ENCODE data around the gene RPS3. TPM values are rescaled to one million over a fixed set of nuclear protein-coding genes. Genes with fewer than 3 reads are reported as not detected.

RPS3 gene
- polyA plus RNA-seq, 2 of the 4 experiments (the other 2 are of a cell fraction), result 3,468 to 3,544 TPM

- no peak for FAIRE-seq
- 0 out of 6 replicates have a peak, but pooled peaks of 1 of the 2 experiments have one; percentile 7 for ATAC-seq
- Histone ChIP-seq H3K27ac (no peak overlapping the region; a peak in 1 of 6 replicates), H3K4me3 (no peak overlapping the region), H3K4me1 (peaks cover 10% of the 10 kb centered on the region; the same call in 2 of the 3 replicates), H3K9me3 (no peaks in the 10 kb centered on the region), H3K4me2 (no peak overlapping the region)
- TF ChIP-seq FOSL2 (IDR thresholded peaks at IDR 0.05) (no peak), FOSL2 (CRISPR knock-in tag; IDR thresholded peaks at IDR 0.05) (no peak), CBX2 (IDR thresholded peaks at IDR 0.05; ENCODE audit: borderline replicate concordance, low read depth) (no peak), FOXS1 (CRISPR knock-in tag; IDR thresholded peaks at IDR 0.05) (no peak), KDM5A (IDR thresholded peaks at IDR 0.05) (no peak), HOXB13 (CRISPR knock-in tag; IDR thresholded peaks at IDR 0.05; ENCODE audit: low read depth) (no peak), ZFP36 (IDR thresholded peaks at IDR 0.05; ENCODE audit: borderline replicate concordance, partially characterized antibody) (no peak), EP300 (IDR thresholded peaks at IDR 0.05) (no peak), HEYL (CRISPR knock-in tag; IDR thresholded peaks at IDR 0.05) (no peak), EHF (CRISPR knock-in tag; IDR thresholded peaks at IDR 0.05) (no peak), CBX8 (IDR thresholded peaks at IDR 0.05) (no peak)
- no peak for DNase-seq (ENCODE audit: low read depth in 1 of 2, low spot score in 1 of 2)
- POLR2A ChIA-PET, result no interaction called here
- WGBS (ENCODE audit: missing lambda C conversion rate), result 79% methylated on average over 12 of the region's 13 CpGs
- CTCF ChIA-PET, result interaction anchor here (1.1 to 9.5 kb wide), 7 partner anchors 6 to 105 kb away, joined by 4 to 432 read pairs (median 11); partner anchors contain the start of gene GDPD5
Measured at GRCh38 chr11:75437966-75438659, 38.8 kb downstream of the RPS3 start.

GRCh38 chr11:75439026-75439425 lies 39.7 kb downstream of the RPS3 start:
- H3K9me3 ChIP-seq, result no peaks in the 10 kb centered on the region
- POLR2A ChIA-PET, result no interaction called here
- no peak overlapping the region for H3K4me2 ChIP-seq
- 72% methylated on average over 14 of the region's 14 CpGs for WGBS (ENCODE audit: missing lambda C conversion rate)
- peaks cover 10% of the 10 kb centered on the region; the same call in 2 of the 3 replicates for H3K4me1 ChIP-seq
- CTCF ChIA-PET, result interaction anchor here (0.9 to 9.3 kb wide), 7 partner anchors 9 to 146 kb away, joined by 3 to 432 read pairs (median 5); partner anchors contain the start of gene GDPD5
- DNase-seq (ENCODE audit: low read depth in 1 of 2, low spot score in 1 of 2) (no peak), ATAC-seq (no peak), FAIRE-seq (no peak)
- TF ChIP-seq TFCP2L1 (CRISPR knock-in tag; IDR thresholded peaks at IDR 0.05) (no peak), MAX (IDR thresholded peaks at IDR 0.05) (no peak), MAZ (IDR thresholded peaks at IDR 0.05; ENCODE audit: borderline replicate concordance, low read depth, low read length) (no peak), FOSB (CRISPR knock-in tag; IDR thresholded peaks at IDR 0.05) (no peak), POLR2A (IDR thresholded peaks at IDR 0.05; ENCODE audit: low read length) (no peak), NPAS2 (CRISPR knock-in tag; IDR thresholded peaks at IDR 0.05; ENCODE audit: borderline replicate concordance) (no peak), HEYL (CRISPR knock-in tag; IDR thresholded peaks at IDR 0.05) (no peak), NR3C1 (IDR thresholded peaks at IDR 0.05) (no peak), CBX2 (IDR thresholded peaks at IDR 0.05; ENCODE audit: borderline replicate concordance, low read depth) (no peak), ZNF302 (CRISPR knock-in tag; IDR thresholded peaks at IDR 0.05) (no peak), MAFK (IDR thresholded peaks at IDR 0.05; ENCODE audit: partially characterized antibody) (no peak), ESRRA (IDR thresholded peaks at IDR 0.05; ENCODE audit: borderline replicate concordance, low read length) (no peak), ELK1 (IDR thresholded peaks at IDR 0.05; ENCODE audit: low read depth, low read length) (no peak)
- peak overlapping the region in 1 of 2 experiments; percentile 24; a peak in 1 of 6 replicates for H3K27ac ChIP-seq
- H3K4me3 ChIP-seq, result no peak overlapping the region

GRCh38 chr11:75439495-75440120 lies 40.3 kb downstream of the RPS3 start:
- 73% methylated on average over 8 of the region's 13 CpGs for WGBS (ENCODE audit: missing lambda C conversion rate)
- ATAC-seq, result no peak
- Histone ChIP-seq H3K9me3 (no peaks in the 10 kb centered on the region), H3K4me2 (no peak overlapping the region), H3K4me3 (no peak overlapping the region), H3K27ac (no peak overlapping the region), H3K4me1 (peaks cover 10% of the 10 kb centered on the region; the same call in 2 of the 3 replicates)
- no peak for TF ChIP-seq HDAC2 (IDR thresholded peaks at IDR 0.05)
- ChIA-PET POLR2A (no interaction called here), CTCF (interaction anchor here (0.9 to 9.3 kb wide), 8 partner anchors 10 to 146 kb away, joined by 3 to 432 read pairs (median 7); partner anchors contain the start of gene GDPD5)
- no peak for DNase-seq (ENCODE audit: low read depth in 1 of 2, low spot score in 1 of 2)
- no peak for FAIRE-seq

Data from A549 (cell line).